HG02588 (cell line): ENCODE data around the gene LGALS1.
A peak's percentile ranks its signal among the peaks of the same experiment; 100 is the strongest.
"Not testable (repeated sequence)": the region's sequence is repeated elsewhere in the genome, so short reads cannot be mapped to it uniquely, and the experiment has no call there.

Source experiments
- ATAC-seq: cut with Tn5 transposase; IDR thresholded peaks from one replicate; pipeline ENCODE4 v1.9.1; 2021; ENCODE audit warnings: mild to moderate bottlenecking, moderate library complexity; ENCODE audit not compliant: unreplicated experiment

The LGALS1 gene

DNA sequence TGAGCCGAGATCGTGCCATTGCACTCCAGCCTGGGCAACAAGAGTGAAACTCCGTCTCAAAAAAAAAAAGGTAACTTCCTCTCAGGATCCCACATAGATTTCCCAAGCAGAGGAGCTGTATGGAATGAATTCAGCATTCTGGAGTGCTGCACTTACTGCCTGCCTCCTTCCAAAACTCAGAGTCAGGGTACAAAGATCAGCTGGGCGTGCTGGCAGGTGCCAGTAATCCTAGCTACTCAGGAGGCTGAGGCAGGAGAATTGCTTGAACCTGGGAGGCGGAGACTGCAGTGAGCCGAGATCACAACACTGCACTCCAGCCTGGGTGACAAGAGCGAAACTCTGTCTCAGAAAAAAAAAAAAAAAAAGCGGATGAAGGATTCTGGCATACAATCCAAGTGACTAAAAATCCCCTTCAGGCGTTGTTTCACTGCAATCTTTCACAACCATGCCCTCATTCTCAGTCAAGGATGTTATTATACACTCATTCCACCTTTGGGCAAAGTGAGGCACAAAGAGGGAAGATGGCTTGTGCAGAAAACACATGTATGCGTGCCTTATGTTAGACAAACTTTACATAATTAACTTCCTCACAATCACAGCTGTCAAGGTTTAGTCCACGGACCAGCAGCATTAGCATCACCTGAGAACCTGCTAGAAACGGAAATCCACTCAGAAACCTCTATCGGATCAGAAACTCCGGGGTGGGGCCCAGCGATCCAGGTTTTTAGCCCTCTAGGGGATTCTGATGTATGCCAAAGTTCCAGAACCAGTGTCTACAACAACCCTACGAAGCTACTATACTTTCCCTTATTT, 9.6 kb downstream of the LGALS1 start:
- ATAC-seq, result no peak

DNA sequence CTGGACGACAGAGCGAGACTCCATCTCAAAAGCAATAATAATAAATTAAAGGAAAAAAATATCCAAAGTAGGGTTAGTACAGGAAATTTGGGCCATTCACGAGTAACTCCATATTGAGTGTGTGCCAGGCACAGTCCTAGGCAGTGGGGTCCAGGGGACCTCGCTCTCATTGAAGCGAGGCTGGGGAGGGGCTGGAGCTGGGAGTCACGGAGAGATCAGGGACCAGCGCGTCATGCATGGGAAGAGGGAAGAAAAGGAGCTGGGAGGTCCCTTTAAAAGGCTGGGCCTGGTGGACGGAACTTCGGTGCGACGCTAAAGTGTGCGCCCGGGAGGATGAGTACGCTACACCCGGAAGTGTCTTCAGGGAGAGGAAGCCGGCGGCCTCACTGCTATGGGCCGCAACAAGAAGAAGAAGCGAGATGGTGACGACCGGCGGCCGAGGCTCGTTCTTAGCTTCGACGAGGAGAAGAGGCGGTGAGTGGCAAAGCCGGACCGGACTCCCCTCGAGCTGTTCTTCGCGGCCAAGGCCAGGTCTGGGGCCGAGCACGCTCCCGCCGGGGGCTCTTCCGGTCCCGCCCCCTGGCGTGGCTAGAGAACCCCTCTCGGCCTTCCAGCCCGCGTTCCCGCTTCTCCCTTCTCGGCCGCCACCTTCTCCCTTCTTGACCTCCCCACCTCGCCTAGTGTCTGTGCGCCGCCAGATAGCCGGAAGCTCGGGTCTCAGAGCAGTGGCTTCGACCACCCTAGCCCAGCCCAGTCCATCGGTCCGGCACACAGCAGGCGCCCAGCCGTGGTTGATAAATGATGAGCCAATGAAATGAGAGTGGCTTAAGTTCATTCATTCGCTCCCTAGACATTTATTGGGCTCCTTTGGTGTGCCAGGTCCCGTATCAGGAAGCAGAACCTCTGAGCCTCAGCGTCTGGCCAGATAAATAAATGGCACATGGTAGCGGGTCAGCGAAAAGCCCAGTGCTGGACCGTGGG, 10.9 kb downstream of the LGALS1 start, which contains the start of gene NOL12:
TSS of gene NOL12 (plus strand) at position 342 of the 981 bp plus-strand sequence. CDS start at position 392, 50 bp downstream.
- peak; percentile 78 for ATAC-seq

DNA sequence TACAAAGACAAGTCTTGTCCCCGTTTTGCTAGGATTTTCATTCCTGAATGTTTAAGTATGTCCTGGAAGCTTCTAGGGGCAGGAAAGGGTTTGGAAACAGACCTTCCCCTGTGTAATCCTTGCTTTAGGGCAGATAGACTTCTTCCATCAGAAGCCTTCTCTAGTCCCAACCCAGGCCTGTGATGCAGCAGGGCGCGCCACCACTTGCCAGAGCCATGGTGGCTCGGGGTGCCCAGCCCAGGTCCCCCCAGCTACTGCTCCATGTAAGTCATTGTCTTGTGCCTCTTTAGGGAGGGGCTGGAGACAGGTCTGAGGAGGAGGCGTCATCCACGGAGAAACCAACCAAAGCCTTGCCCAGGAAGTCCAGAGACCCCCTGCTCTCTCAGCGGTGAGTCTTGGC, 15.0 kb downstream of the LGALS1 start:
- ATAC-seq, result no peak

DNA sequence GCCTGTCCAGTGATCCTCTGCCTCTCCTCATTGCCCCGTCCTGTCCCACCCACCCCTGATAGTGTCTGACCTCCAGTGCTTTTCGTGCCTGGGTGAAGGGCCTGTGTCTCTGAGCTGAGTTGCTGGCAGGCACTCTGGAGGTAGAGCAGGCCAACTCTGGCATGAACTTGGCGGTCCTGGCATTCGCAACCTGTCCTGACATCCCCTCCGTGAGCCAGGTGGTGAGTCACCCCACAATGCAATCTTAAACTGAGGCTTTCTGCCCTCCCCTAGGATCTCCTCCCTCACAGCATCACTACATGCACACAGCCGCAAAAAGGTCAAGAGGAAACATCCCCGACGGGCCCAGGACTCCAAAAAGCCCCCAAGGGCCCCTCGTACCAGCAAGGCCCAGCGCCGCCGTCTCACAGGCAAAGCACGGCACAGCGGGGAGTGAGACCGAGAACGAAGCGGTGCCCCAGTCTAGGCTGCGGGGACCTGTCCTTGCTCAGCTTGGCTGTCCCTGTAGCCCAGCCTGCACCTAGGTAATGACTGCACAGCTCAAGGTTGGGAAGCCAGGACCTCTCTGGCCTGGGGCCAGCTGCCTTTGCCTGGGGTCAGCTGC, 15.6 kb downstream of the LGALS1 start:
- ATAC-seq, result no peak

DNA sequence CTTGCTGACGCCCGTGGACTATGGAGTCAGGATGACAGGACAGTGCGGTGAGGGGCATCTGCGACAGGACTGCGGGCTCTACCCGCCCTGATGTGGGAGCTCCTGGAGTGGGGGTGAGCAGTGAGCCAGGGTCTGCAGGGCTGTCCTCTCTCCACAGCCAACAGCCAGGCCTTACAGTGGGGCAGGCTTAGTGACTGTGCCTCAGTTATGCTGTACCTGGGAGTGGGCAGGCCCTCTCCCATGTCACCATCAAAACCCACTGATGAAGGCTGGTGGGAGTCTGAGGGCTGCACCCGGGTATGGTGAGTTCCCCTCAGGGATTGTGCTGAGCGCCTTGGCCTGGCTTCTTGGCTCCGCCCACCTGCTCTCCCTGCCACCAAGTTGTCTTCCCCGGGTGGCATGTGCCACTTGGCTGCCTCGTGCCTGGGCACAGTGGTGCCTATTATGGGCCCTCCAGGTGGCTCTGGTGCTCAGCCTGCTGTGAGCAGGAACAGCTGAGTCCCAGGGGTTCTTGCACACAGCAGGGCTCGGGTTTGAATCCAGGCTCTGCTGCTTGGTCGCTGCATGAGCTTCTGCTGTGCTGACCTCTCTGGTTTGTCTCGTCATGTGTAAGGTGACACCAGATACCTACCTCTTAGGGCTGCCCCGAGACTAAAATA, 17.3 kb downstream of the LGALS1 start:
- ATAC-seq, result no peak

DNA sequence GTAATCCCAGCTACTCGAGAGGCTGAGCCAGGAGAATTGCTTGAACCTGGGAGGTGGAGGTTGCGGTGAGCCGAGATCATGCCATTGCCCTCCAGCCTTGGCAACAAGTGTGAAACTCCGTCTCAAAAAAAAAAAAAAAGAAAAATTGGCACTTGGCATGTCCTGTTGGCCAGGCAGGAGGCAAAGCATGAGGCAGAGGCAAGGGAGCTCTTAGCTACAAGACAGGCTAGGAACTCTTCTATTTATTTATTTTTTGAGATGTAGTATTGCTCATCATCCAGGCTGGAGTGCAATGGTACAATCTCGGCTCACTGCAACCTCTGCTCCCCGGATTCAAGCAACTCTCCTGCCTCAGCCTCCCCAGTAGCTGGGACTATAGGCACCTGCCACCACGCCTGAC, 18.7 kb downstream of the LGALS1 start:
- ATAC-seq, result not testable (repeated sequence)

DNA sequence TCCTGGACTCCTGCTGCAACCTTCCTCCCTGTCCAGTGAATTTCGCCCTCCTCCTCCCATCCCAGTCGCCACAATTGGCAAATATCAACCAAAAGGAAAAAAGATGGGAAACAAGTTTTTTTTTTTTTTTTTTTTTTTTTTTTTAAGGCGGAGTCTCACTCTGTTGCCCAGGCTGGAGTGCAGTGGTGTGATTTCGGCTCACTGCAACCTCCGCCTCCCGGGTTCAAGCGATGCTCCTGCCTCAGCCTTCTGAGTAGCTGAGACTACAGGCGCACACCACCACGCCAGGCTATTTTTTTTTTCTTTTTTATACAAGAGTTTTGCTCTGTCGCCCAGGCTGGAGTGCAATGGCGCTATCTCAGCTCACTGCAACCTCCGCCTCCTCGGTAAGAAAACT, 20.8 kb downstream of the LGALS1 start:
- ATAC-seq, result not testable (repeated sequence)

DNA sequence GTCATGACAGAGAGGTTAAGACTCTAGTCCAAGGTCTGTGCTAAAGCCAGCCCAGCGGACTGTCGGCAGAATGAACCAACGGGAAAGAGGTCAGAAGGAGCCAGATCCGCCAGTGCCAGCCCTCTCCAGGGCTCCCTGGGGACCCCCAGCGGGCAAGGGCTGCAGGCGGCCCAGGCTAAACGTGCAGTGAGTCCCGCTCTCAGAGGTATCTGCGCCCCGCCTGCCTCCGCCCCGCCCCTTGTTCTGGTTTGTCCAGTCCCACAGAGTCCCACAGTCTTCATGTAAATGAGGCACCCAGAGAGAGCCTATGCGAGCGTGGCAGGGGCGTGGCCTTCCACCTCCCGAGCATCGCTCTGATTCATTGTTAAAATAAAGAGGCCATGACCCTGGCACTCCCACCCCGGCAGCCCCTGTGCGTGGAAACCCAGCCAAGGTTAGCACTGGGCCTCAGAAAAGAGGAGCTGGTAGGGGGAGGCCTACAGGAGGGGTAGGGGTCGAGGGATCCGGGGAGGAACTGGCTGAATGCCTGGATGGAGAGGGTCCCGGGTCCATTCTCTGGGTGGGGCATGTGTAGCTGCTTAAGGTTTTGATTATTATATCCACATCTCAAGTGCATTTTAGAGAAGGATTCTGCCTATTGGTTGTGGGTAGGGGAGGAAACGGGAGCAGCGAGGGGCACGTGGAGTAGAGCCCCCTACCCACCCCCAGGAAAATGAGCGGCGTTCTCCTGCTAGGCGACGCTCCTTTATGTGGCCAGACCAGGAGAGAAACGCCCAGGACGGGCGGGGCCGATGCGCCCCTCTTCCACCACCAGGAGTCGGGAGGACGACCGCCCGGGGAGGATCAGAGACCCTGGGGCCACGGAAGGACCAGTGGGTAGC, 21.5 kb downstream of the LGALS1 start, which contains the start of gene TRIOBP:
TSS of gene TRIOBP (plus strand) at position 392 of the 881 bp plus-strand sequence. CDS start 4,318 bp downstream, outside the sequence.
- peak; percentile 89 for ATAC-seq

DNA sequence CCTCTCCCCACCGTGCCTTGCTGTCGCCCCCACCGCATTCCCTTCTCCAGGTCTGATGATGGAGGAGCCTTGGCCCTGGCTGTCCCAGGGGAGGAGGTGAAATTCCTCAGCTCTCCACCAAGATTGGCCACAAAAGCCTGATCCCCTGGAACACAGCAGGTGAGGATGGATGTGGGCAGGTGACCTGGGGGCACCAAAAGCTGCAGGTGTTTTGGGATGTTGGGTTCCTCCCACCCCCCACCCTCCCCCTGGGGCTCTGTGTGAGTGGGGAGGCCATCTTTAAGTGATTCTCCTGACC, 22.1 kb downstream of the LGALS1 start:
- no peak for ATAC-seq

DNA sequence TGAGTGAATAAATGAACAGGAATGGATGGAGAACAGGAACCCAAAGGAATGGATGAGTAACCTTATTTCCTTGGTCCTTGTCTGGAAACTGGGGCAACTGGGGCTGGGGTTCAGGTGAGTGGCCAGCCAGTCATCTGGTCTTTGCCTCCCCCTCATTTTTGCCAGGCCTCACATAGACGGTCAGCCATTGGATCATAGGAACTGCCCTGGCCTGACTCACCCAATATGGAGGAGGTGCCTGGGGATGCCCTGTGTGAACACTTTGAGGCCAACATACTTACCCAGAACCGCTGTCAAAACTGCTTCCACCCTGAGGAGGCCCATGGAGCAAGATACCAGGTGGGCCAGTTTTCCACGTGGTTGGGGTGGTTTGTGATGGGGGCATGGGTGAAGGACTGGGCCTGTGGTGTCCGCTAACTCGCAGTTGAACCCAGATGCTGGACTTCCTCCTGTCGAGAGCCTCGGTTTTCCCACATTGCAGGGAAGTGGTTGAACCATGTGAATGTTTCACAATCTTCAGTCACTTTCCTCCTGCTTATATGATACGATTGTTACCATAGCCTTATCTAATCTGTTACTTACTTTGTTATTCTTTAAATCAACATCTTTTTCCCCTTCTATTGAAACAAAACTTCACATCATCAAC, 25.8 kb downstream of the LGALS1 start:
- ATAC-seq, result no peak

DNA sequence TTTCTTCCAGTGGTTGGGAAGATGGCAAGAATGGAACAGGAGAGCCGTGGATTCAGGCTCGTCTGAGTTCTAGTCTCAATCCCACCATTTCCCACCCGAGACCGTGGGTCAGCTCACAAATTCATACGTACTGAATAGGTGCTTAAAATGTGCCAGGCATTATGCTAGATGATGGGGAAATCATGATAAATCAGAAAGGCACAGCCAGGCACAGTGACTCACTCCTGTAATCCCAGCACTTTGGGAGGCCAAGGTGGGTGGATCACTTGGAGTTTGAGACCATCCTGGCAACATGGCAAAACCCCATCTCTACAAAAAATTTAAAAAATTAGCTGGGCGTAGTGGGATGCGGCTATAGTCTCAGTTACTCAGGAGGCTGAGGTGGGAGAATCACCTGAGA, 28.5 kb downstream of the LGALS1 start:
- no peak for ATAC-seq

DNA sequence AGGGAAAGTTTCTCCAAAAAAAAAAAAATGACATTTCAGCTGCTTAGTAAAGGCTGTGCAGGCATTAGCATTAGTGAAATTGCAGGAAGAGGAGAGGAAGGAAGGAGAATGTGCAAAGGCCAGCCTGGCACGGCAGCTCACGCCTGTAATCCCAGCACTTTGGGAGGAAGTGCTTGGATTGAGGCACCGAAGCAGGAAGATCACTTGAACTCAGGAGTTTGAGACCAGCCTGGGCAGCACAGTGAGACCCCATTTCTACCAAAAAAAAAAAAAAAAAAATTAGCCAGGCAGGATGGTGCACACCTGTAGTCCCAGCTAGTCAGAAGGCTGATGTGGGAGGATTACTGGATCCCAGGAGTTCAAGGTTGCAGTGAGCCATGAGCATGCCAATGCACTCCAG, 29.2 kb downstream of the LGALS1 start:
- ATAC-seq, result no peak

DNA sequence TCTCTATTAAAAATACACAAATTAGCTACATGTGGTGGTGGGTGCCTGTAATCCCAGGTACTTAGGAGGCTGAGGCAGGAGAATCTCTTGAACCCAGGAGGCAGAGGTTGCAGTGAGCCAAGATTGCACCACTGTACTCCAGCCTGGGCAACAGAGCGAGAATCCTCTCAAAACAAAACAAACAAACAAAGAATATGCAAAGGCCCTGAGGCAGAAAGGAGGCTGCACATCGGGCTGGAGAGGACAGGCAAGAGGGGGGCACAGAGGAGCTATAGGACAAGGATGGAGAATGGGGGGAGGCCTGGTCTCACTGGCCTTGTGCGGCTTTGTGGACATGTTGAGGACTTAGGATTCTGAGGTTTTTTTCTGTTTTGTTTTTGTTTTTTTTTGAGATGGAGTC, 29.8 kb downstream of the LGALS1 start:
- no peak for ATAC-seq

DNA sequence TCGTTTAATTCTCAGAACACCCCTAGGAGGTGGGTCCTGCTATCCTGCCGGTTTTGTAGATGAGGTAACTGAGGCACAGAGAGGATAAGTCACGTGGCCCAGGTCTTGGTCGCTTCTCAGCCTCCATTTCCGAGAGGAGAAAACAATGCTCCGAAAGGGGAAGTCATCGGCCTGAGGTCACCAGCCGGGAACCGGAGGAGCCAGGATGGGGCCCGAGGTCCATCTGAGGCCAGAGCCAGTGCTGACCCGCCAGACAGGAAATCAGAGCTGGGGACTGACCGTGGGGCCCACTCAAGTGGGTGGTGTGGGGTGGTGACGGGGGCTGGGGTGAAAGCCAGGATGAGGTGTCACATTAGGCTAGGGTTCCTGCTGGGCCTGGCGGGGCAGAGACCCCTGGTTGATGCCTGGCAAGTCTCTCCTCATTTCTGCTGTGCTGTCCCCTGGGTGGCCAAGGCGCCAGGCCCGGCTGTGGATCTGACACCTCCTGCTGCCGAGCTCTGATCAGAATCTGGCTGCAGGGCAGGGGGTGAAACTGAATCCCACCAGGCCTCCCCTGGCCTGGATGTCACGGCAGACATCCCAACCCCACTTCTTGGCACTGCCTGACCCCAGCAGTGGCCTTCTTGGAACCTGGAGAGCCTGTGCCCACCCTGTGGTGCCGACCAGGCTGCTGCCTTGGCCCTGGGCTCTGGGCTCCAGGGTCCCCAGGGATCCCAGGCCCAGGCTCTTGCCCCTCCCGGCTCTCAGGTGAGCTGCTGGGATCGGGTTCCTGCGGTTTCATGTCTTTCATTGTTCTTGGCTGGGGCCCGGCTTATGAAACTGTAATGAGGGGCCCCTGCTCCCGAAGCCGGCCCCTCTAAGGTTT, 33.4 kb downstream of the LGALS1 start:
- no peak for ATAC-seq

DNA sequence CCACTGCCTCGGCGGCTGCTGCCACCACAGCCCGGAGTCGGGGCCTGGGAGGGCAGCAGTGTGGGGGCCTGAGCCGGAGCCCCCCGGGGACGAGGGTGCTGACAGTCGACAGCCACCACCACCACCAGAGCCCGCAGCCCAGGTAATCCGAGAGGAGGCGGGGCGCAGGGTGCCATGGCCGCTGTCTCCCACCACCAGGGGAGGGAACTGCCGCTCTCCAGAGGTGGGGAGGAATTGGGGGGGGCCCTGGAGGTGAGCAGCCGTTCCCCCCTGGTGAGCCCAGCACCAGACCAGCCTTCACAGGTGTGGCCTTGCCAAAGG, 34.0 kb downstream of the LGALS1 start:
- no peak for ATAC-seq

DNA sequence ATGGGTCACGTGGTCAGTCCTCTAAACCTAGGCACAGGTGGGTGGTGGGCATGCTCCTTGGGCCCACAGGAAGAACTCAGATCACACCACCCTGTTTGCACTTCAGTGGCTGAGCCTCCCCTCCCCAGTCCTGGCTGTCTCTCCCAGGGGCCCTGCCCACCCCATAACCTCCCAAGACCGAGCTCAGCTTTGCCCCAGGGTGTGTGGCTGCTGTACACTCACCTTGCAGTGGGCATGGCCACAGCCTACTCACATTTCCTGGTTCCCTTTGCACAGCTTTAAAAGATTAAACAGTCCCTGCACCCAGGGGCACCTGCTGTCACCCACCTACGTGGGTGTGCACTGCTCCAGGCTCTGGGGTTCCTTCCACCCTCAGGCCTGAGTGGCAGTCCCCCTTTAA, 35.2 kb downstream of the LGALS1 start:
- no peak for ATAC-seq

DNA sequence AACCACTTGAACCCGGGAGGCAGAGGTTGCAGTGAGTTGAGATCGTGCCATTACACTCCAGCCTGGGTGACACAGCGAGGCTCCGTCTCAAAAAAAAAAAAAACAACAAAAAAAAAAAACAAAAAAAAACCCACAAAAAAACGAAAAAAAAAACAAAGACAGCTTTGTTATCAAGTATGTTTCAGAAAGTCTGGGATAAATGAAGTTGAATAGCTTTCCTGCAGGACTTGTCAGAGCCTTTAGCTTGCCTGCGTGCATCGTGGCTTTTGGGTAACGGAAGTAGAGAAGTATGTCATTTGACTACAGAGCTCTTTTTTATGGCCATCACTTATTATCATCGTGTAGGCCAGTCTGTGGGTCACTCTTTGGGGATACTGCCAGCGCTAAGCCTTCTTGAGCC, 36.1 kb downstream of the LGALS1 start:
- ATAC-seq, result no peak

DNA sequence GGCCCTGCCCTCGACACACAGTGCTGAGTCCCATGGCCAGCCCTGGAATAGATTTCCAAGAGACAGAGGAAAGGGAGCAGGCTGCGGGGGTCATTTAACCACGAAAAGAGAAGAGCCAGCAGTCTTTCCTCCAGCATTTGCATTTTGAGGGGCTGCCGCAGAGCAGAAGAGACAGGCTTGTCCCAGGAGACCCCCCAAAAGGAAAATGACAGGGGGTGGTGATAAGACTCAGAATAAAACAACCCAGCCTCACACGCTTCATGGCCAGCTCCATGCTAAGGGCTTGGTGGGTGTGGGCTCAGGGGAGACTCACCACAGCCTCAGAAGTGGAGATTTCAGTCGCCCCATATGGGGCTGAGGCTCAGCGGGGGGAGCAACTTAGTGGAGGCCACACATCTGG, 38.3 kb downstream of the LGALS1 start:
- no peak for ATAC-seq

DNA sequence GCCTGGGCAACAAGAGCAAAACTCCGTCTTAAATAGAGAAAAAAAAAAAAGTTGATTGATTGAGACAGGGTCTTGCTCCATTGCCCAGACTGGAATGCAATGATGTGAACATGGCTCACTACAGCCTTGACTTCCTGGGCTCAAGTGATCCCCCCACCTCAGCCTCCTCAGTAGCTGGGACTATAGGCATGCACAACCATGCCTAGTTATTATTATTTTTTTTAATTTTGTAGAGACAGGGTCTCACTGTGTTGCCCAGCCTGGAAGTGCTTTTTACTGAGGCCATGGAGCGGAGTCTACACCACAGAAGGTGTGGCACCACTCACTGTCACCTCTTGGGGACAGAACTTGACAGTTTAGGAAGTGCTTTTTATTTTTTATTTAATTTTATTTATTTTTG, 39.2 kb downstream of the LGALS1 start:
- ATAC-seq, result no peak
